A673 (cell line): ENCODE results near the gene NUBPL. TPM values are rescaled to one million over a fixed set of nuclear protein-coding genes. Genes with fewer than 3 reads are reported as not detected.

ENCODE experiments used
- BruUV-seq: library from RNA; stranded (reverse); fragments of 400-500 nt; replicated peaks from 2 replicates; lab custom pipeline; 2021; lab: Mats Ljungman, UMichigan
- CTCF ChIA-PET: fragments of 300-600 bp; sonication (Branson Sonifier 250); formaldehyde crosslinking; loops from one replicate; lab custom pipeline; 2022; ENCODE audit warnings: antibody characterized with exemption; lab: Charles Lee
- POLR2A ChIA-PET: fragments of 300-600 bp; sonication (Branson Sonifier 250); formaldehyde crosslinking; loops from one replicate; lab custom pipeline; 2022; ENCODE audit warnings: antibody characterized with exemption; ENCODE audit not compliant: low non-redundant PET; lab: Charles Lee
- DNase-seq: peaks from one replicate; pipeline ENCODE4 v3.0.0-alpha.2; 2015; ENCODE audit warnings: low spot score
- H3K27ac ChIP-seq: fragments of 200-600 bp; sonication (generic); 2 replicates; pipeline ENCODE4 v1.5.1; 2016; ENCODE audit warnings: mixed run types, low read depth, mild to moderate bottlenecking, mixed read lengths, antibody characterized with exemption, low read length; ENCODE audit not compliant: poor library complexity, severe bottlenecking
- H3K27me3 ChIP-seq: fragments of 200-600 bp; sonication (generic); replicated peaks from 2 replicates; pipeline ENCODE4 v1.6.1; 2017; ENCODE audit warnings: mixed run types, low read depth, mild to moderate bottlenecking, mixed read lengths, antibody characterized with exemption, low read length; ENCODE audit not compliant: insufficient read depth, poor library complexity
- H3K36me3 ChIP-seq: fragments of 200-600 bp; sonication (generic); 2 replicates; pipeline ENCODE4 v1.6.1; 2016; ENCODE audit warnings: mixed run types, mild to moderate bottlenecking, mixed read lengths, antibody characterized with exemption, low read length; ENCODE audit not compliant: insufficient read depth, poor library complexity, severe bottlenecking
- H3K4me1 ChIP-seq: fragments of 200-600 bp; sonication (generic); 2 replicates; pipeline ENCODE4 v1.6.1; 2017; ENCODE audit warnings: mixed run types, mild to moderate bottlenecking, mixed read lengths, antibody characterized with exemption, low read length; ENCODE audit not compliant: insufficient read depth, poor library complexity, severe bottlenecking
- H3K4me3 ChIP-seq: fragments of 200-600 bp; sonication (generic); 2 replicates; pipeline ENCODE4 v1.5.1; 2016; ENCODE audit warnings: low read depth, mixed run types, mild to moderate bottlenecking, mixed read lengths, low read length; ENCODE audit not compliant: poor library complexity, severe bottlenecking
- H3K9me3 ChIP-seq: fragments of 200-600 bp; sonication (generic); 2 replicates; pipeline ENCODE4 v1.6.1; 2016; ENCODE audit warnings: mixed run types, low read depth, mild to moderate bottlenecking, mixed read lengths, antibody characterized with exemption, low read length; ENCODE audit not compliant: poor library complexity, severe bottlenecking
- CTCF ChIP-seq: fragments of 300-800, 200-600 bp; sonication (generic); conservative IDR thresholded peaks from 2 replicates; pipeline ENCODE4 v1.5.1; 2017; ENCODE audit warnings: low read depth, mild to moderate bottlenecking, antibody characterized with exemption, low read length, moderate library complexity, mixed read lengths
- EZH2 ChIP-seq: fragments of 200-600 bp; sonication (generic); IDR thresholded peaks from 2 replicates; pipeline ENCODE4 v1.6.1; 2017; ENCODE audit warnings: borderline replicate concordance, low read depth, mild to moderate bottlenecking, mixed read lengths, antibody characterized with exemption, low read length; ENCODE audit not compliant: poor library complexity, severe bottlenecking
- intact Hi-C: fragments of 100-400 bp; cut with micrococcal nuclease; formaldehyde crosslinking; loops from one replicate; pipeline ENCODE4 v1.10.0; 2022; ENCODE audit not compliant: unreplicated experiment
- total RNA-seq: library from RNA; stranded (reverse); gene quantifications from 2 replicates; pipeline ENCODE4 v1.2.3, GENCODE V29; 2021

NUBPL gene
- total RNA-seq, 1 experiment from 2014 or later = 15.5 TPM

GRCh38 chr14:31884776-31885379, 323.7 kb downstream of the NUBPL start:
- intact Hi-C loops = no loop called here
- POLR2A ChIA-PET = no interaction called here

GRCh38 chr14:31886156-31886835, 325.1 kb downstream of the NUBPL start:
- TF ChIP-seq CTCF (no peak), EZH2 (no peak)
- POLR2A ChIA-PET = interaction anchor here (0.5 kb wide), 1 partner anchor 9 kb away, joined by 13 read pairs; no protein-coding TSS in a partner anchor
- no peak for DNase-seq
- Histone ChIP-seq H3K4me3 (no peak overlapping the region), H3K36me3 (no peaks in the 10 kb centered on the region), H3K4me1 (no peaks in the 10 kb centered on the region), H3K9me3 (no peaks in the 10 kb centered on the region), H3K27ac (no peak overlapping the region), H3K27me3 (no peaks in the 10 kb centered on the region)
- no TSS peak for BruUV-seq
- CTCF ChIA-PET = no interaction called here
- intact Hi-C loops = no loop called here

More at GRCh38 chr14:31884776-31885379, 323.7 kb downstream of the NUBPL start:
- H3K4me1 ChIP-seq = no peaks in the 10 kb centered on the region
- CTCF ChIA-PET = no interaction called here
- H3K36me3 ChIP-seq = no peaks in the 10 kb centered on the region
- no peak overlapping the region for H3K27ac ChIP-seq
- TF ChIP-seq EZH2 (no peak), CTCF (no peak)
- H3K9me3 ChIP-seq = no peaks in the 10 kb centered on the region
- no TSS peak for BruUV-seq
- no peak for DNase-seq
- no peak overlapping the region for H3K4me3 ChIP-seq
- H3K27me3 ChIP-seq = no peaks in the 10 kb centered on the region

DNA sequence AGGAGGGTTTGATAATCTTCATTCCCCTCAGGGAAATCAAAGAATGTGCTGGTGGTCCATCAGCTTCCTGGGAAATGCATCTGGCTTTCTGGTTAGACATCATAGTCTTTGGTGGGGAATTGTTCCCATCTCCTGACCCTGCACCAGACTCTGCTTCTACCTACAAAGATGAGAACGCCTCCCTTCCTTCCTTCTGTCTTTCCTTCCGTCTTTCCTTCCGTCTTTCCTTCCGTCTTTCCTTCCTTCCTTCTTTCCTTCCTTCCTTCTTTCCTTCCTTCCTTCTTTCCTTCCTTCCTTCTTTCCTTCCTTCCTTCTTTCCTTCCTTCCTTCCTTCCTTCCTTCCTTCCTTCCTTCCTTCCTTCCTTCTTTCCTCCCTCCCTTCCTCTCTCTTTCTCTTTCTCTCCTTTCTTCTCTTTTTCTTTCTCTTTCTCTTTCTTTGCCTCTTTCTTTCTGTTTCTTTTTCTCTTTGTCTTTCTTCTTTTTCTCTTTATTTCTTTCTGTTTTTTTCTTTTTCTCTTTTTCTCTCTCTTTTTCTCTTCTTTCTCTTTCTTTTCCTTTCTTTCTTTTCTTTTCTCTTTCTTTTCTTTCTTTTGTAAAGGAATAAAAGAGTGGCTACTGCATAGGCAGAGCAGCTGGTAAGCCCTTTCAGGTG, 326.9 kb downstream of the NUBPL start:
- BruUV-seq = no TSS peak
- Histone ChIP-seq H3K27ac (no peak overlapping the region), H3K4me1 (no peaks in the 10 kb centered on the region), H3K9me3 (no peaks in the 10 kb centered on the region), H3K36me3 (no peaks in the 10 kb centered on the region), H3K27me3 (no peaks in the 10 kb centered on the region), H3K4me3 (no peak overlapping the region)
- no peak for DNase-seq
- CTCF ChIA-PET = no interaction called here
- intact Hi-C loops = no loop called here
- TF ChIP-seq EZH2 (no peak), CTCF (no peak)
- POLR2A ChIA-PET = no interaction called here
